Erythroblast (primary cell): ENCODE measurements around the gene TPRX2.
"Not testable (repeated sequence)": the region's sequence is repeated elsewhere in the genome, so short reads cannot be mapped to it uniquely, and the experiment has no call there.

Source experiments
- DNase-seq, 2 experiments: peaks; one replicate each; lab custom pipeline; 2025; lab: John Stamatoyannopoulos, UW
- GATA1 ChIP-seq: IDR thresholded peaks from 2 replicates; pipeline ENCODE4 v1.6.1; 2011; ENCODE audit warnings: low read depth, mild to moderate bottlenecking, control low read depth, low read length, moderate library complexity
- POLR2A ChIP-seq: IDR thresholded peaks from 2 replicates; pipeline ENCODE4 v1.6.1; 2011; ENCODE audit warnings: mild to moderate bottlenecking, low read length

Gene TPRX2, protein sequence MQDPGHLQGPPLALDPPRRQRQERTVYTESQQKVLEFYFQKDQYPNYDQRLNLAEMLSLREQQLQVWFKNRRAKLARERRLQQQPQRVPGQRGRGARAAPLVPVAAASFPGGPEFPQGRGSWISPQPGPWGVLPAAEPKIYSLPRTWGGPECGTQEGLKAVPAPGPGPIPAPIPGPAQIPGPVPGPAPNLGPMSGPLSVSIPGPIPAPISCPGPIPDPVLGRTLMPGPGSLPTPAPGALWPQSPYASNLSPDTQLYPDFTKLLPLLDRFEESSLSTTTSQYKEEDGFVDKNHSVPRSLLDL

DNA sequence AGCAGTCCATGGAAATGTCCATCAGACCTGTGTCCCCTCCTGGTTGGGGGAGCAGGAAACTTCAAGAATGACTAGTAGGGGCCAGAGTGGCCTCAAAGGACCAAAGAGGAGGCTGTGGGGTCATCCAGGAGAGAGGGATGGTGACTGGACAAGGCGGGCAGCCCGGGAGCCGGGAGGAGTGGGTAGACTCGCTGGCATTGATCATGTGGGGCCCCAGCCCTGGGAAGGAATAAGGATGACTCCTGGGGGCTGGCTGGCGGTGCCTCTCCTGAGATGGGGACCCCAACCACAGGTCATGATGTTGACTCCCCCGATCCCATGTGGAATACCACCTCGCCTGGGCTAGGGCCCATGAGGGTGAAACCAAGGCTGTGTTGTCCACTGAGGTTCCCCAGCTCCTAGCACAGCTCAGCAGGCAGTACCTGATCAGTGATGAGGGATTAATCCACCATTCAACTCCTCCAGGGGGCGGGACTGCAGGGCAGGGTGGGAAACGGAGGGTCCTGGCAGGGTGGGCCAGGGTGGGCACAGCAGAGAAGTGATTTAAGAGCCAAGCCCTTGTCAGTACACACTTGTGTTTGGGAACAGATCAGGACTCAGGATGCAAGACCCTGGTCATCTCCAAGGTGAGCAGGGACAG is at the start of gene TPRX2:
Gene TPRX2, plus strand, starts transcription at position 590 of the 640 bp plus-strand sequence. Its CDS starts 12 bp downstream, at position 602.
- DNase-seq: not testable (repeated sequence)

DNA sequence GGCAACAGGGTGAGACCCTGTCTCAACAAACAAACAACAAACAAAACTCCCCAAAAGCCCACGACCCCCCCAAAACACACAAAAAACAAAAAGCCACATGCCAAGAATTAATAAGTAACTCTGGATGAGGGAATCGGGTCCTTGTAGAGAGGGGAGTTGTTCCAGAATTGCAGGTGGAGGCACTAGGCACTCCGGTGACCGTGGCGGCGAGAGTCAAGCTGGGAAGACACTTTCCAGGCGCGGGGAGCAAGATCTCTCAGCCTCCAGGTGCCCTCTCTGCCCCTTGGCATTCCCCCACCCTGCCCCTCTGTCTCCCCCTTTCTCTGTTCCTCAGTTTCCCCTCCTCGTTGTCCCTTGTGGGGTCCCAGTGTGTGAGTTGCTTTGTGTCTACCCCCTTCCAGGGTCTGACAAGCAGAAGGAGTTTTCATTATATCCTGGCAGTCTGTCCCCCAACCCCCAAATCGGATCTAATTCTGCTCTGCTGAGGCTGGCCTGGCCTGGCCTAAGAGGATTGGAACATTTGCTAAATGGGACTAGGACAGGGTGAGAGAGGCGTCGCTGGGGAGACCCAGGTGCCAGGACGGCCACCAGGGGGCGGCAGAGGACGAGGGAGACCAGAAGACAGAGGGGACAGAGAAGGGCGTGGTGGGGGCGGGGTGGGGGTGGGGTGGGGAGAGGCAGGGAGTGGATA is 45.6 kb upstream of the TPRX2 start:
- TF ChIP-seq POLR2A (no peak), GATA1 (no peak)

DNA sequence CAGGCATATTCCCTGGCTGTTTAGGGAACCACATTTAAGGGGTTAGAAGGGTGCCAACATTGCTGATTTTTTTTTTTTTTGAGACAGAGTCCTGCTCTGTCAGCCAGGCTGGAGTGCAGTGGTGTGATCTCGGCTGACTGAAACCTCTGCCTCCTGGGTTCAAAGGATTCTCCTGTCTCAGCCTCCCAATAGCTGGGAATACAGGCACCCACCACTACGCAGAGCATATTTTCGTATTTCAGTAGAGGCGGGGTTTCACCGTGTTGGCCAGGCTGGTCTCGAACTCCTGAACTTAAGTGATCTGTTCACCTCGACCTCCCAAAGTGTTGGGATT is 45.1 kb upstream of the TPRX2 start:
- DNase-seq: no peak
- TF ChIP-seq GATA1 (no peak), POLR2A (no peak)

More for the DNA sequence above, 45.6 kb upstream of the TPRX2 start:
- peak; percentile 71 to 81 for DNase-seq

DNA sequence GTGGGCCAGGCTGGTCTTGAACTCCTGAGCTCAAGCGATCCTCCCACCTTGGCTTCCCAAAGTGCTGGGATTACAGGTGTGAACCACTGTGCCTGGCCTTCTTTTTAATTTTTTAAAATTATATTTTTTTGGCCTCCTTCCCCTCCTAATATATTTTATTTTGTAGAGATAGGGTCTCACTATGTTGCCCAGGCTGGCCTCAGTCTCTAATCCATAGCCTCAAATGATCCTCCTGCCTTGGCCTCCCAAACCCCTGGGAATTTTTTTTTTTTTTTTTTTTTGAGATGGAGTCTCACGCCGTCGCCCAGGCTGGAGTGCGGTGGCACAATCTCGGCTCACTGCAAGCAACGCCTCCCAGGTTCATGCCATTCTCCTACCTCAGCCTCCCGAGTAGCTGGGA is 42.8 kb upstream of the TPRX2 start:
- not testable (repeated sequence) for DNase-seq

DNA sequence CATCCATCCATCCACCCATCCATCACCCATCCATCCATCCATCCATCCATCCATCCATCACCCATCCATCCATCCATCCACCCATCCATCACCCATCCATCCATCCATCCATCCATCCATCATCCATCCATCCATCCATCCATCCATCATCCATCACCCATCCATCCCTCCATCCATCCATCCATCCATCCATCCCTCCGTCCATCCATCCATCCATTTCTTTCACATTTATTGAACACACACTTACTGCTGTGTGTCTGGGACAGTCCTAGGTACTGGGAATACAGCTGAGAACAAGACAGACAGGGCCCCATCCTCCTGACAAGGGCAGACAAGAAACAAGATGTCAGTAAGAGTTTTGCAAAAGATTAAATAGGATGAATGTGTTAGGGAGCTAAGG is 40.8 kb upstream of the TPRX2 start:
- DNase-seq: not testable (repeated sequence)

DNA sequence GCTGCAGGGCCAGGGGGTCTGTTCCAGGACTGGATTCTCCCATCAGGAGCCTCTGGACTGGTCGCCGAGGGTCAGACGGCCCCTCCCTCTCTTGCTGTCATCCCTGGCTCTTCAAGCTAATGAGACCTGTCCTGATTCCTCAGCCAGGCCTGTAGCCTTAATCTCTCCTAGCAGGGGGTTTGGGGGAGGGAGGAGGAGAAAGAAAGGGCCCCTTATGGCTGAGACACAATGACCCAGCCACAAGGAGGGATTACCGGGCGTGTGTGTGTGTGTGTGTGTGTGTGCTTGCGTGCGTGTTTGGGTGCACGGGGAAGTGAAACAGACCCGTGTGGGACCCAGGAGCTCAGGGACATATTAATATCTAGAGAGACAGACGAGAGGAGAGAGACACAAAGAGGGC is 39.2 kb upstream of the TPRX2 start:
- DNase-seq: no peak
- TF ChIP-seq GATA1 (no peak), POLR2A (no peak)

DNA sequence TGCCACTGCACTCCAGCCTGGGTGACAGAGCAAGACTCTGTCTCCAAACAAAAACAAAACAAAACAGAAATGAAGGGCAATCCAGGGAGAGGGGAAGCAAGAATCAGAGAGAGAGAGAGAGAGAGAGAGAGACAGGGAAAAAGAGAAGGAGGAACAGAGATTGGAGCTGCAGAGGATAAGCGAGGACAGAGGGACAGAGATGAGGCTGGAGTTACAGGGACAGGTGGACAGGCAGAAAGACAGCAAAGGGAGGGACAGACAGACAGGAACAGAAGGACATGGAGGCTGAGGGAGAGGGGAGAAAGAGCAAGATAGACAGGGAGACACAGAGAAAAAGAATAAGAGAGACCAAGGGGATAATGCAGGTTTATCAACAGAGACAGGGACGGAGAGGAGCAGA is 38.6 kb upstream of the TPRX2 start:
- TF ChIP-seq POLR2A (no peak), GATA1 (no peak)

DNA sequence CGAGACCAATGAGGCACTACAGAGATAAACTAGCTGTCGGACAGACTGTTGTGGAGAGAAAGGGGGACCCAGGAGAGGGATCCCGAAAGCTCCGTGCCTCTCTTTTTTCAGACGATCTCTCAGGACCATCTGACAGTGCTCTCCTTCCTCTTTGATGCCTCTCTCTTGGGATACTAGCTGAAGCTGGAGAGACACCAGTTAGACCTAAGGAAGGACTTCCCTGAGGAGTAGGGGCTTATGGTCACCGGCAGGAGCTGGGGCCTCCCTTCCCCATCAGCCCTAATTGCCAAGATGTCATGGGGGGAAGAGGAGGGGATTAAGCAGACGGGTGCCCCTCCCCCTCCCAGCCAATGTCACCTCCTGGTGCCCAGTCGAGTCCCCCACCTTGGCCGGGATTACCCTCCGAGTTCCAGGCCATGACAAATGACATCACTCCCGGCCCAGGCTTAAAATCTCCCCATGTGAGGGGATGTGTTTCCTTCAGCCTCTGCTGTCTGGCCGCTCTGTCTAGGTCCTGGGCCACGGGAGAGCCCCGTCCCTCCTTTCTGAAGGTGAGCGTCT is 37.5 kb upstream of the TPRX2 start, which contains the start of gene CRX:
Gene CRX, plus strand, starts transcription at position 478 of the 561 bp plus-strand sequence. CDS start 12,507 bp downstream, outside the sequence.
- DNase-seq: no peak
- TF ChIP-seq GATA1 (no peak), POLR2A (no peak)

More for the DNA sequence above, 38.6 kb upstream of the TPRX2 start:
- DNase-seq: no peak

DNA sequence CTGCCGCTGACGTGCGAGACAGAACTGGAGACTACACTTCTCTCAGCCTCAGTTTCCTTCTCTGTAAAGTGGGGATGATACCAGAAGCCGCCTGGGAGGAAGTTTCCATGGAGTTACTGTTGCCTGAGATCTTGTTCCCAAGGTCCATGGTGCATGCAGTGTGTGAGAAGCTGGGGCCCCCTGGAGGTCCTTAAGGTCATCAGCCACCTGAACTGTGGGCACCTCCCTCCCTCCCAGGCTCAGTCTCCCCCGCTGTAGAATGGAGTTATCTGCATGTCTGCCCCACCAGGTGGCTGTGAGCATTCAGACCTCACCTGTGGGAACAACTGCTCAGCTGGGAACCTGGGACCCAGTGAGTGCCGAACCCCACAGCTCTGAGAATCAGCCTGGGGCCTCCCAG is 34.6 kb upstream of the TPRX2 start:
- TF ChIP-seq GATA1 (no peak), POLR2A (no peak)
- no peak for DNase-seq

DNA sequence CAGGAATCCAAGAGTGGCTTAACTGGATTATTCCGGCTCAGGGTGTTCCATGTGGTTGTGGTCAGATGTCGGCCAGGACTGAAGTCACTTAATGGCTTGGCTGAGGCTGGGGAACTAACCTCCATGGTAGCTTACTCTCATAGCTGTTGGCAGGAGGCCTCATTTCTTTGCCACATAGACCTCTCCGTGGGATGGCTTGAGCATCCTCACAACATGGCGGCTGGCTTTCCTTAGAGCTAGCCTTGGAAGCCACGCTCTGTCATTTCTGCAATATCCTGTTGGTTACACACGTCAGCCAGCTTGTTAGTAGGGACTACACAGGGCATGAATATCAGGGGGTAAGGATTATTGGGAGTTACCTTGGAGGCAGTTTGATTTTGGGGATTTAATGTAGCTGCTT is 32.2 kb upstream of the TPRX2 start:
- DNase-seq: no peak
- TF ChIP-seq GATA1 (no peak), POLR2A (no peak)

DNA sequence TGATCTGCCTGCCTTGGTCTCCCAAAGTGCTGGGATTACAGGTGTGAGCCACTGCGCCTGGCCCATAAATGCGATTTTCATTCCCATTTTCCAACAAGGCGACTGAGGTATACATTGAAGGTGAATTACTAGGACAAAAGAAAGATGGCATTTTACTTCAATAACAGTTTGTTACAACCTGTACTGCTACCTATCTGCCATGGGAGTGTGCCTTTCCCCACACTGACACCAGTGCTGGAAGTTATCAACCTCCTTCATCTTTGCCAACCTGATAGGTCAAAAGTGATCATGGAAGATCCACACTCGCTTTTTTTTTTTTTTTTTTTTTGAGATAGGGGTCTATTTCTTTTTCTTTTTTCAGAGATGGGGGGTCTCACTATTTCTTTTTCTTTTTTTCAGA is 26.3 kb upstream of the TPRX2 start:
- TF ChIP-seq POLR2A (no peak), GATA1 (no peak)
- DNase-seq: no peak

DNA sequence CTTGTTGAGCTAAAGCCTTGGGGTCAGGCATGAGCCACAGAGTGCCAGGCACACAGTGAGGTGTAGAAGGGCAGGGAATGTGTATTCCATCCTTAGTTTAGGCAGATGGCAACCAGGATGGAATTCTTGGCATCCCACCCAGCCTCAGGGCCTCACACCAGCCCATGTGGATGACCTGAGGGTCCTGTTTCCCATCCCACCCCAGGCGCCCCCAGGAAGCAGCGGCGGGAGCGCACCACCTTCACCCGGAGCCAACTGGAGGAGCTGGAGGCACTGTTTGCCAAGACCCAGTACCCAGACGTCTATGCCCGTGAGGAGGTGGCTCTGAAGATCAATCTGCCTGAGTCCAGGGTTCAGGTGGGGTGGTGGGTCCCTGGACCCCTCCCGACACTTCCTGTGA is 23.0 kb upstream of the TPRX2 start:
- DNase-seq: no peak
- TF ChIP-seq GATA1 (no peak), POLR2A (no peak)

DNA sequence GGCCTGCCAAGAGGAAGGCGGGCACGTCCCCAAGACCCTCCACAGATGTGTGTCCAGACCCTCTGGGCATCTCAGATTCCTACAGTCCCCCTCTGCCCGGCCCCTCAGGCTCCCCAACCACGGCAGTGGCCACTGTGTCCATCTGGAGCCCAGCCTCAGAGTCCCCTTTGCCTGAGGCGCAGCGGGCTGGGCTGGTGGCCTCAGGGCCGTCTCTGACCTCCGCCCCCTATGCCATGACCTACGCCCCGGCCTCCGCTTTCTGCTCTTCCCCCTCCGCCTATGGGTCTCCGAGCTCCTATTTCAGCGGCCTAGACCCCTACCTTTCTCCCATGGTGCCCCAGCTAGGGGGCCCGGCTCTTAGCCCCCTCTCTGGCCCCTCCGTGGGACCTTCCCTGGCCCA is 19.6 kb upstream of the TPRX2 start:
- no peak for TF ChIP-seq POLR2A
- TF ChIP-seq GATA1: no peak
- no peak for DNase-seq

DNA sequence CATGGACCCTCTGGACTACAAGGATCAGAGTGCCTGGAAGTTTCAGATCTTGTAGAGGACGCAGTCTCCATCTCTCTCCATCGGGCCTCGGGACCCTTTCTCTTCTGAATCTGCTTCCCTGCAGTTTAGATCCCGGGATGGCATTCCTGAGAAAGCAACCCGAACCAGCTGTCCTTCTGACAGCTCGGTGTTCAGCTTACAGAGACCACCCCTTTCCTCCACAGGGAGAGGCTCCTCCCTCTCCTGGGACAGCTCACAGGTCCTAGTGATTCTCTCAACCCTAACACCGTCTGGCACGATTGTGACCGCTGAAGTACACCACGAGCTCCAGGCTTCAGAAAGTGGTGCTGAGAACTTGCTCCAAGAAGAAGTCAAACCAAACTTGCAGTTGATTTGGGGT is 19.1 kb upstream of the TPRX2 start:
- DNase-seq: no peak
- no peak for TF ChIP-seq POLR2A
- no peak for TF ChIP-seq GATA1
